Measurements from ENCODE around the gene UGT8. TPM values are rescaled to one million over a fixed set of nuclear protein-coding genes. Genes with fewer than 3 reads are reported as not detected.

Gene UGT8
- polyA plus RNA-seq, 1 of the 3 experiments (the other 2 are of a cell fraction), result not detected

GRCh38 chr4:114658776-114659175, 60.2 kb downstream of the UGT8 start:
- no peak for DNase-seq
- Histone ChIP-seq H3K27ac (ENCODE audit: low read depth in 2 of 2, low read length in 1 of 2) (no peak overlapping the region), H3K9ac (no peak overlapping the region), H3K4me3 (ENCODE audit: low read depth in 2 of 2, low read length in 1 of 2) (no peak overlapping the region), H3K4me1 (ENCODE audit: control insufficient read depth in 1 of 2, insufficient read depth in 2 of 2, low read depth in 1 of 2, low read length in 1 of 2) (no peaks in the 10 kb centered on the region), H4K20me1 (ENCODE audit: insufficient read depth) (no peaks in the 10 kb centered on the region), H3K36me3 (replicated peaks in 1 of 2; ENCODE audit: control insufficient read depth in 1 of 2, insufficient read depth in 2 of 2, low read length in 1 of 2) (no peaks in the 10 kb centered on the region), H3K4me2 (no peak overlapping the region), H3F3A (replicated peaks; ENCODE audit: insufficient read depth) (no peaks in the 10 kb centered on the region), H3K9me2 (no peaks in the 10 kb centered on the region), H2AFZ (ENCODE audit: low read depth) (no peak overlapping the region), H3K79me2 (ENCODE audit: insufficient read depth) (no peaks in the 10 kb centered on the region), H3K9me3 (no peaks in the 10 kb centered on the region), H3K27me3 (ENCODE audit: insufficient read depth) (peaks cover 39% of the 10 kb centered on the region; the same call in 1 of the 2 replicates)
- CTCF ChIA-PET, result interaction anchor here (0.6 to 2.1 kb wide), 13 partner anchors 10 to 1264 kb away, joined by 3 to 27 read pairs (median 5); no protein-coding TSS in a partner anchor
- POLR2A ChIA-PET, result no interaction called here
- WGBS (ENCODE audit: low lambda C conversion rate), result 28% methylated on average over 4 of the region's 4 CpGs
- TF ChIP-seq USF1 (IDR thresholded peaks at IDR 0.05; ENCODE audit: borderline replicate concordance, low read depth), result no peak
- no peak for TF ChIP-seq ZBTB33 (IDR thresholded peaks at IDR 0.05; ENCODE audit: borderline replicate concordance, low read depth)
- TF ChIP-seq ELF1 (IDR thresholded peaks at IDR 0.05), result no peak
- TF ChIP-seq RFX5 (IDR thresholded peaks at IDR 0.05; ENCODE audit: low read length), result no peak
- no peak for TF ChIP-seq POLR2AphosphoS5 (IDR thresholded peaks at IDR 0.05; ENCODE audit: low read depth, low read length)
- TF ChIP-seq REST (IDR thresholded peaks at IDR 0.05; ENCODE audit: low read depth, low read length), result no peak

- no peaks in the 10 kb centered on the region for H4K20me1 ChIP-seq (ENCODE audit: insufficient read depth)
- POLR2A ChIA-PET, result no interaction called here
- no peaks in the 10 kb centered on the region for H3K9me2 ChIP-seq
- H3K79me2 ChIP-seq (ENCODE audit: insufficient read depth), result no peaks in the 10 kb centered on the region
- H3K36me3 ChIP-seq (replicated peaks in 1 of 2; ENCODE audit: control insufficient read depth in 1 of 2, insufficient read depth in 2 of 2, low read length in 1 of 2), result no peaks in the 10 kb centered on the region
- no peak overlapping the region for H2AFZ ChIP-seq (ENCODE audit: low read depth)
- no peak overlapping the region for H3K27ac ChIP-seq (ENCODE audit: low read depth in 2 of 2, low read length in 1 of 2)
- H3K9me3 ChIP-seq, result no peaks in the 10 kb centered on the region
- CTCF ChIA-PET, result interaction anchor here (0.6 to 2.1 kb wide), 15 partner anchors 9 to 1415 kb away, joined by 3 to 27 read pairs (median 4); no protein-coding TSS in a partner anchor
- H3K27me3 ChIP-seq (ENCODE audit: insufficient read depth), result peaks cover 39% of the 10 kb centered on the region; the same call in 1 of the 2 replicates
- no peak overlapping the region; a peak in 1 of 4 replicates for H3K4me3 ChIP-seq (ENCODE audit: low read depth in 2 of 2, low read length in 1 of 2)
- no peak overlapping the region for H3K4me2 ChIP-seq
- no peaks in the 10 kb centered on the region for H3K4me1 ChIP-seq (ENCODE audit: control insufficient read depth in 1 of 2, insufficient read depth in 2 of 2, low read depth in 1 of 2, low read length in 1 of 2)
- 1% methylated on average over 4 of the region's 4 CpGs for WGBS (ENCODE audit: low lambda C conversion rate)
- H3F3A ChIP-seq (replicated peaks; ENCODE audit: insufficient read depth), result no peaks in the 10 kb centered on the region
- peak; percentile 60 for DNase-seq
- no peak overlapping the region for H3K9ac ChIP-seq
- no peak for TF ChIP-seq PBX3 (IDR thresholded peaks at IDR 0.05)
- no peak for TF ChIP-seq GABPA (IDR thresholded peaks at IDR 0.05; ENCODE audit: low read depth)
- no peak for TF ChIP-seq FOXM1 (IDR thresholded peaks at IDR 0.05; ENCODE audit: low read depth)
- TF ChIP-seq GATA2 (CRISPR knock-in tag; IDR thresholded peaks at IDR 0.05), result no peak
- no peak for TF ChIP-seq FOXJ3 (CRISPR knock-in tag; IDR thresholded peaks at IDR 0.05)
- TF ChIP-seq MXI1 (IDR thresholded peaks at IDR 0.05; ENCODE audit: low read depth, low read length), result no peak
- TF ChIP-seq RCOR1 (IDR thresholded peaks at IDR 0.05; ENCODE audit: low read length), result peak; percentile 21; the same call in 1 of the 2 replicates
- no peak for TF ChIP-seq TAF1 (IDR thresholded peaks at IDR 0.05; ENCODE audit: borderline replicate concordance, low read depth, low read length)
- TF ChIP-seq ELF1 (IDR thresholded peaks at IDR 0.05), result no peak
- no peak for TF ChIP-seq TCF12 (IDR thresholded peaks at IDR 0.05)
- no peak for TF ChIP-seq IRF3 (IDR thresholded peaks at IDR 0.05; ENCODE audit: low read depth, low read length)
- TF ChIP-seq SMC3 (IDR thresholded peaks at IDR 0.05; ENCODE audit: low read depth, low read length), result peak; percentile 79
Measured at GRCh38 chr4:114659386-114660008, 60.9 kb downstream of the UGT8 start.

Data from SK-N-SH (cell line).